NCI-H69 (cell line): ENCODE results near the gene AP2B1.

ENCODE experiments used
- DNase-seq: peaks from one replicate; lab custom pipeline; 2025; lab: John Stamatoyannopoulos, UW

The AP2B1 gene

DNA sequence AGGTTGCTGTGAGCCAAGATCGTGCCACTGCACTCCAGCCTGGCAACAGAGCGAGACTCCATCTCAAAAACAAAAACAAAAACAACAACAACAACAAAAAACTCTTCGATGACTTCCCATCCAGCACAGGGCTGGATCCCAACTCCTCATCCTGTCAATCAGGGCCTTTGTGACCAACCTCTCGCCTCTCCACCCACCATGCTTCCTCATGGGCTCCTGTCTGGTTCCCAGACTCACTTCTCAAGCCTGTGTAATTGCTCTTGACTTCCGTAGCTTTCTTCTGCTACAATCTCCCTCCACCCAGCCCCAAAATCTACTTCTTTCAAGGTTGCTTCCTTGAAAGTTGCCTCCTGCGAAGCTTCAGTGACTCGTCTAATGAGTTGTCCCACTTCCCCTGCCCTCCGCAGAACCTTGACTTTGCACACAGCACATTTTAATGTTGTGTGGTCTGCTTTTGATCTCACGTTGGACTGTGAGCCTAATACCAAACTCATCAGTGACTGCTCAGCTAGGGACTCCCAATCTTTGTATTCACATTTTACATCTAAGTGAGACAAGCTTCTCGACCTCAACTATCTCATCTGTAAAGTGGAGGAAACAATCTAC, 143.4 kb downstream of the AP2B1 start:
- DNase-seq, result no peak

DNA sequence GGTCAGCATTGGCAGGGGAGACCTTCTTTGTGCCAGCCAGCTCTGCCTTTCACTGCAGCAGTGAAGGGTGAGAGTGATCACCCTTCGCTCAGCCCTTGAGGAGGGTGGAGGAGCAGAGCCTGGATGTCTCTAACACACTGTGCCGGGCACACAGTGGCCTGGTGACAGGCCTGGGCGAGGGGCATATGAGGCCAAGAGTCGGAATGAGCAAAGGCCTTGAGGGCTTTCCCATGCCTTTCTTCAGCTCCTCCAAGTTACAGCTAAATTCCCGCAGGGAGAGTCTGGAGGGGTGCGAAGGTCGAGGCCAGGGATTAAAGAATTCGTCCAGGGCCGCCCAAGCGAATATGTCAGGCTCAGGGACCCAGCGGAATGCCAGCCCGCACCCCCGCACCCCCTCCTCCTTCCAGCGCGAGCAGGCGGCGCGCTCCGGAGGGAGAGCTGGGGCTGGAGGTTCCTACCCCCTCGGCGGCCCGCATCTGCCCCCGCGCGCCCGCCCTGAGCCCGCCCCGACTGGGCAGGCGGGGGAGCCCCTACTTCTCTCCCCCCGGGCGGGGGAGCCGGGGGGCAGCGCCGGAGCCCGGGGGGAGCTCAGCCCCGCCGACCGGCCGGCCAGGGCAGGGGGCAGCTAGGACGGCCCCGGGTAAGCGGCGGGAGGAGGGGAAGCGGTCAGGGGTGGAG, 144.3 kb downstream of the AP2B1 start, which contains the start of gene RASL10B:
RASL10B (plus strand) TSS at position 401 of the 678 bp plus-strand sequence. CDS start 3,546 bp downstream, outside the sequence.
- DNase-seq, result peak; percentile 86

DNA sequence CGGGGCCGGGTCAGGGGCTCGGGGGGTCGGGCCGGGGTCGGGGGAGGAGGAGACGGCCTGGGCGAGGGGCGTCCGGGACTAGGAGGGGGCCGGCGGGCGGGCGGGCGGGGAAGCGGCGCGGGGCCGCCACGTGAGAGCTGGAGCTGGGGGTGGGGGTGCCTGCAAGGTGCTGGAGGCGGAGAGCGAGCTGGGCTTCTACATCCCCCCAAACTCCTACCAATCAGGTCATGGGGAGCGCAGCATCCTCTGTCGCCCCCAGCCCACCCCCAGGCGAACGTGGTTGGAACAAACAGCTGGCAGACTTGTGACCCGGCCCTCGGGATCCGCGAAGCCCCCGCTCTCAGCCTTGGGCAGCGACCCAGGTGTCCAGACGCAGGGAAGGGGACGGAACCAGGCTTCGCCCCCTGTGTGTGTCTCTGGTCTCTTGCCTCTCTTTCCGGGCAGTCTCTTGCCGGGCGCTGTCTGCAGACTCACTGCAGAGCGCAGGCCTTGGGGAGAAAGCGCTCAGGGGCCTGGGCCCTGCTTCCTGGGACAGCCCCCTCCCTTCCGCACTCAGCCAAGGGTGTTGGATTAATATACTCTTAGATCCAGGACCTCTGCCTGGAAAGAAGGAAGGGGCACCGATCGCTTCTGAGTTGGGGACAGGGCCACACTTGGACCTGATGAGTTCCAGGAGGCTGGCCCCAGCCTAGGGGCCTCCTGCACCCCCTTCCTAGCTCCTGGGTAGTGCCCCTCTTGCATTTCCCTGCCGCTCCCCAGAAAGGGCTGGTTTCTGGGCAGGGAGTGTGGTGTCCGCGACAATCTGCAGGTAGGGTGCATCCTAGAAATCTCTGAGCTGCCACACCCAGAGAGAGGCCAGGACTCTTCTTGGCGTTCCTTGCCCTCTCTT, 145.0 kb downstream of the AP2B1 start:
- DNase-seq, result peak; percentile 66

DNA sequence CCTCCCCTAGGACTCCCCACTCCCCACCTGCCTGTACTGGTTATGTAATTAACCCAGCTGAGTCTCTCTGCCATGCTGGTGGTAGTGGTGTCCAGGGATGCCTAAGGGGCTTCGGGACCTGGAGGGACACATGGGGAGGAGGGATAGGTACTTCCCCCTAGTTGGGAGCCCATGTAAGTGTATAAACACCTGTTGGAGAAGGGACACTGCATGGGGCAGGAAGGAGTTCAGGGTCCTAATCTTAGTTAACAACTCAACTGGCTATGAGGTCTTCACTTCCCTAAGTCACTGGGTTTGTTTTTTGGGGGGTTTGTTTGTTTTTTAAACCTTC, 145.6 kb downstream of the AP2B1 start:
- peak; percentile 40 for DNase-seq

DNA sequence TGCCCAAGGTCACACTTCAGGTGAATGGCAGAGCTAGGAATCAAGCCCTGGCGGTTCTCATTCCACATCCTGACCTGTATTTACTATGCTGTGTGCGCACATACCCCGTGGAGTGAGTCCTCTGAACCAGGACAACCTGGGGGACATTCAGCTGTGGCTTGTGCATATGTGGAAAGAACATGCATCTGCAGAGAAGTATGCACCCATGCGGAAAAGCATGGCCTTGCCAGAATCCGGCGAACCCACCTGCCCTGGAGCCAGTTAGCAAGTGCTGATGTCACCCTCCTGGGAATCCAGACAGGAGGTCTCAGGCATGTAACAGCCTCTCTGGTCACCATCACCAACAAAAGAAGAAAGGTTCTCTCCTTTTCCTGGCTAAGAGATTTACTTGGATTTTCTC, 146.2 kb downstream of the AP2B1 start:
- DNase-seq, result peak; percentile 15

DNA sequence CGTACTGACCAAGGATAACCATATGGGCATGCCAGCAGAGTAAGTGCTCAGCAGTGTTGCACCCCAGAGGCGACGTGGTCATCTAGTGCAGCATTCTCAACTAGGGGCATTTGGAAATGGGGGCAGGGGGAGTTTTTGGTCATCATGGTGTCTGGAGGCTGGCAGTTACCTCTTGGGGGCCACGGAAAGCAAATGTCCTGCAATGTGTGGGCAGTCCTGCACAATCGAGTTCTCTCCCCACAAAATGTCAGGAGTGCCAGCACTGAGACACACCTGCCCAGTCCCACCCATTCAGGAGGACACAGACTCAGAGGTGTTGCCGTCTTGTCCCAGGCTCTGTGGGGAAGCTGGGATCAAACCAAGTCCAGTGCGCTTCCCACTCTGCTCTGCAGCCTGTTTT, 147.3 kb downstream of the AP2B1 start:
- DNase-seq, result no peak

DNA sequence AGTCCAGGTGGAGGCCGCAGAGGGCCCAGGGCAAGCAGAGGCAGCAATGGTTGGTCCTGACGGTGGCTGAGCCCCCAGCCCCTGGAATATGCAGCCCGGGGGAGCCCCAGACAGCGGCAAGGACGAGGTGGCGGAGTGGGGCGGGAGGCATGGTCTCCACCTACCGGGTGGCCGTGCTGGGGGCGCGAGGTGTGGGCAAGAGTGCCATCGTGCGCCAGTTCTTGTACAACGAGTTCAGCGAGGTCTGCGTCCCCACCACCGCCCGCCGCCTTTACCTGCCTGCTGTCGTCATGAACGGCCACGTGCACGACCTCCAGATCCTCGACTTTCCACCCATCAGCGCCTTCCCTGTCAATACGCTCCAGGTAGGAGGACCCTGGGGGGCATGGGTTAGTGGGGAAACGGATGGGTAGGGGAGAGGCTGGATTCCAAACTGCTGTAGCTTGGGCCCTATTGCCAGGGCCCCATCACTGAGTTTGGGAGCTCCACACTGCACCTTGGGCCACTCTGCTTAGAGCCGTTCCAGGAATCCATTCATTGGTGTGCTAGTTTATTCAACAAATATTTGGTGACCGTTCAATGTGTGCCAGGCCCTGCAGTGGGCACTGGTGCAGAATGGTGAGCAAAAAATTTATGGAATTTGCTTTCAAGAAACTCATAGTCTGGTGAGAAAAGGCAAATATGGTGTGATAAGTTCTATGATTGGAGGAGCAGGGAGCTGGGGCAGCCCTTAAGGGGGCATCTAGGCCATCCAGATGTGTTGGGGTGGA, 148.1 kb downstream of the AP2B1 start:
- no peak for DNase-seq

DNA sequence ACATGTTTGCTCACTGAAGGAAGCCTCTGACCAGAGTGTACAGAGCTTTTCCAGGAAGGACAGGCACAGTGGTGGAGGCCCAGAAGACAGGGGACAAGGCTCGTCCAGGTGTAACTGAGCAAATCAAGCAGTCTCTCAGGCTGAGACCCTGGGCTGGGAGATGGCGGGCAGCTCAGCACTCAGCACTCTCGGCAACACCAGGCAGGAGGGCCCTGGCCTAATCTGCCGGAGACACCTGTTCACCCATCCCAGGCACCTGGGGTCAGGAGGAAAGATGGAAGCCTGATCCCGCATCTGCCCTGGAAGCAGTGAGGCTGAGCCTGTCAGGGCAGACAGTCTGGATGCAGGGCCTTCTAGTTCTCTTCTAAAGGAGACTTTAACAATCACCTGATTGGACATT, 149.1 kb downstream of the AP2B1 start:
- no peak for DNase-seq

DNA sequence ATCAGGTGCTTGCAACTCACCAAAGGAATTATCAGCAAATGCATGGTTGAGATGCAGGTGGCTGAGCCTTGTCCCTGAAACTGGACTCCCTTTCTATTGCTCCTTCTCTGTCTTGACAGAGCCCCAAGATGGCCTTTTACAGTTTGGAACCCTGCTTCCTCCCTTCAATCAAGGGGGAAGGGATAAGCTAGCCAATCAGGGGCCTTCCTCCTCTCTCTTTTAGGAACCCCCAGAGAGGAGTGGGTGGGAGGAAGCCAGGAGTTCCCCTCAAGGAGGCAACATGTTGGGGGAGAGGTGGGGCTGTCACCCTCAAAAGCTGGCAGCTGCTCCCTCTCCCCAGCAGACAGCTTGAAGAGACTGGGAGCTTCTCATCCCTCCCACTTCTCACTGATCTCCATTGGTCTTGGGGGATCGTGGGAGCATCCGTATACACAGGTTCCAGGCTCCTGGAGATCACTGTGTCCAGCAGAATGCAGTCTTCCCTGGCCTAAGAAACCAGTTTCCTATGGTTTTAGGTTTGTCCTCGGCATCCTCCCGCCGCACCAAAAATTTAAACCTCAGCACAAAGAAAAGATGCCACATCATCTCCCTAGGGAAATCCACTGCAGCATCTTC, 151.5 kb downstream of the AP2B1 start:
- no peak for DNase-seq

DNA sequence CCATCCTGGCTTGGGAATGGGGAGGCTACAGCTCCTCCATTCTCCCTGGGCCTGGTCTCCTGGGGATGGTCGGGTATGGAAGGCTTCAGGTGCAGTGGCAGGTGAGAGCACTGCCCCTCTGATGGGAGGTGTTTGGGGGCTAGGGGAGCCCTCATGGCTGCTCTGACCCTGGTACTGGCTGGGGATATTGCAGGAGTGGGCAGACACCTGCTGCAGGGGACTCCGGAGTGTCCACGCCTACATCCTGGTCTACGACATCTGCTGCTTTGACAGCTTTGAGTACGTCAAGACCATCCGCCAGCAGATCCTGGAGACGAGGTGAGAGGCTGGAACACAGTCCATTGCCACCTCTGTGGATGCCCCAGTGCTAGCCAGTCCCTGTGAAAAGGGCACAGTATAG, 153.1 kb downstream of the AP2B1 start:
- no peak for DNase-seq

DNA sequence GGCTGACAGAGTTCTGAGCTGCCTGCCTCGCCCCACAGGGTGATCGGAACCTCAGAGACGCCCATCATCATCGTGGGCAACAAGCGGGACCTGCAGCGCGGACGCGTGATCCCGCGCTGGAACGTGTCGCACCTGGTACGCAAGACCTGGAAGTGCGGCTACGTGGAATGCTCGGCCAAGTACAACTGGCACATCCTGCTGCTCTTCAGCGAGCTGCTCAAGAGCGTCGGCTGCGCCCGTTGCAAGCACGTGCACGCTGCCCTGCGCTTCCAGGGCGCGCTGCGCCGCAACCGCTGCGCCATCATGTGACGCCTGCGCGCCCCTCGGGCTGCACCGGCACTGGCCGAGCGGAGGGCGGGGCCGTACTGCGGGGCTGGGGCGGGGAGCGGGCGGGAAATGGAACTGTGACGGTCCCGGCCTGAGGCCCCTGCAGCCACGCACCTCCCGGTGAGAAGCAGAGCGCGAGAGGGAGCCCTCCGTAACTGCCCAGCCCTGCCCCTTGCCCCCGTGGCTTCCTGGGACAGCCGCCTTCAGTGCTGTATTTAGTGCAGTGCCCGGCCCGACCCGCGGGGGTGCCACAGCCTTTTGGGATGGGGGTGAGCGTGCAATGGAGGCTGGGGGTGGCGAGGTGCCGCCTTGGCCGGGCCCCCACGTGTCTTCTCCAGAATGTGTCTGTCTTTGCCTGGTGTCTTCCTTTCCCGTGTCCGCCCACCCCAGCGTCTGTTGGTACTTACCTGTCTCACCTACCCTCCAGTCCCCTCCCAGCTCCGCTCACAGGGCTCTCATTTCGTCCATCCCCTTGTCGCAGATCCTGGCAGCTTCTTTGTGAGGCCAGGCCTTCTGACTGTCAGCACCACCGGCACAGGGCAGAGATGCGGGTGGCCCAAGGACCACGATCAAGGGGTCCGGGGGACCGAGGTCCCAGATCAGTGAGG, 154.1 kb downstream of the AP2B1 start:
- peak; percentile 87 for DNase-seq

DNA sequence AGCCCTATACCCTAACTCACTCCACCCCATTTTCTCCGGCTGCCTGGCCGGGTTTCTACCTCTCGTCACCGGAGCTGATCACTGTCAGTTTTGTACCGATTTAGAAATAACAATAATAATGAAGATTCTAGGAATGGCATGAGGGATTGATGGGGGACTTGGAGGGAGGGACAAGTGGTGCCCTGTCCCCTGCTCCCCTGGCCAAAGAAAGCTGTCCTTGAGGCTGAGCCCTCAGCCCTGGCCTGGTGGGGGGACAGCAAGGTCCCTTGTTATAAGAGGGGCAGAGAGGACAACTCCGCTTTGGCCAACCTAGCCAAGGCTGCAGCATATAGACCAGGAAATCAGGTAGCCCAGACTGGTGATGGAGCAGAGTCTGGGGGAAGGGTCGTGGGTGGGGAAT, 155.4 kb downstream of the AP2B1 start:
- no peak for DNase-seq

DNA sequence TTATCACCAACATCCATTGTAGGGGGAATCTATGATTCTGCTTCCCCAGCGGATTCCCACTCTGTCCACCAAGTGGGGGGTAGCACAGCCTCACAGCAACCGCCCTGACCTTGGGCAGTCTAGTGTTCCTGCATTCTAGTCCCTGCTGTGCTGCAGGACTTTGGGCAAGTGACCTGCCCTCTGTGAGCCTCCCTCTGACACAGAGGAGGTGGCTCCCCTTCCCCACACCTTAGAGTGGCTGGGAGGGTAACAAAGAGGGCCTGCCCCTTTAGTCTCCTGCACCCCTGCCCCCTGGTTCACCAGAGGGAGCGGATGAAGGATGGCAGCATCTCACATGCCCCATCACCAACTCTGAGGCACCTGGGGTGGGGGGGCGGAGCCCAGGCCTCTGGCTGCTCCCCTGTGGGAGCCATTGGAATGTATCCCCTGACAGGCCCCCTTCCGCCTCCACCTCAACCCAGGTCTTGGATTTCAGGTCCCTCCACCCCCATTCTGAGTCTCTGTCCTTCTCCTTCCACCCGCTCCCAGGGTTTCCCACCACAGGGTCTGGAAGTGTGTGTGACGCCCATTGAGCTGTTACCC, 155.9 kb downstream of the AP2B1 start:
- DNase-seq, result no peak

DNA sequence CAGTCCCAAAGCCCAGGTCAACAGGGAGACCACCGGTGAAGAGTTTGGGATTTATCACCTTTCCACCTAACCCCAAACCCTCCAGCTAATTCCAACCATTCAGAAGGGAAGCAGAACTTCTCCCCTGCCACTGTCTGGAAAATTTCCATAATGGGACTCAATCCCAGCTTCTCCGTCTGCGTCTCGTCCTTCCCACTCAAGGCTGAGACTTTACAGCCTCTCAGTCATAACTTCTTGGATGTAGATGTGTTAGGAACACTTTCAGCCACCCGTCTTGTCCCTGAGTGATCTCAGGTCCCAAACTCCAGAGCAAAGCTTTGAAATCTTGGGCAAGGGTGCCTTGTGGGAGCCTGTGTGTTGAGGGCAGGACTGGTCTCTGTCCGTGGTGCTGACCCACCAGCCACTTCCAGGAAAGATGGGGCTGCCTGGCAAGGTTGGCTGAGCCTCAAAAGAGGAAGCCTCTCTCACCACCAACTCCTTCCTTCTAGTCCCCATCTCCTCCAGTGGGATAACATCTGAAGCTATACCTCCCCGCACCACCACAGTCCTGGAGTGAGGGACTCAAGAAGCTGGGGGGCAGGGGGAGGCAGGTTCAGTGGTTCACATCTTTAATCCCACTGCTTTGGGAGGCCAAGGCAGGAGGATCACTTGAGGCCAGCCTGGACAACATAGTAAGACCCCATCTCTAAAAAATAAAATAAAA, 156.7 kb downstream of the AP2B1 start:
- DNase-seq, result peak; percentile 23

DNA sequence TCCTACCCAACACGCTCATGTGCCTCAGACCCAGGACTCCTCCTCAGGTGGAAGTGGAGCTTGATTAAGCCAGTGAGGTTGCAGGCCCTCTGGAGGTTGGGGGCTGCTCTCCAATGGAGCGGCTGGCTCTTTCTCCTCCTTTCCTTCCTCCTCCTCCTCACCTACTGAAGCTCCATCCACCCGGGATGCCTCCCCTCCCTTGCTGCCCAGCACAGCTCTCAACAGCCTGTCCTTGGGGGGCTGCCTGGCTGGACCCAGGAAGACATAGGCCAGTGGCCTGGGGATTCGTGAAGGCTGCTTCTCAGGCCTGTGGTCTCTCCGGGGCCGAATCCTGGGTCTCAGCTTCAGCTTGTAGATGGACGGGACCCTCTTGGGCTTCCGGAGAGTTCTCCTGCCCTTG, 157.7 kb downstream of the AP2B1 start:
- DNase-seq, result no peak

DNA sequence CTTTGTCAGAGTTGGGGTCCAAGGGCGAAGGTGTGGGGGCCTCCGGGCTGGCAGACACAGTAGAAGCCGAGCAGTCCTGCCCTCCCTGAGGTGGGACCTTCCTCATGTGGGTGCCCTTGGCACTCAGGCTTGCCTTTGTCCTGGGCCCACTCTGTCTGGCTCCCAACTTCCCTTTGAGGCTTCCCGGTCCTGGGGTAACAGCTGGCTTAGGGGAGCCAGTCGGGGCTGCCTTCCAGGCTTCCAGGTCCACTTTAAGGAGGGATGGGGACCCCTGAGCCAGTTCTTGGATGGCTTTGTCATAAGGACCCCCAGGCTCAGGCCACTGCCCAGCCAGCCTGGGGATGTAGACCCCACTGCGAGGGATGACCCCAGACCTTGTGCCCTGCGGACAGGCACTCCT, 158.1 kb downstream of the AP2B1 start:
- no peak for DNase-seq

DNA sequence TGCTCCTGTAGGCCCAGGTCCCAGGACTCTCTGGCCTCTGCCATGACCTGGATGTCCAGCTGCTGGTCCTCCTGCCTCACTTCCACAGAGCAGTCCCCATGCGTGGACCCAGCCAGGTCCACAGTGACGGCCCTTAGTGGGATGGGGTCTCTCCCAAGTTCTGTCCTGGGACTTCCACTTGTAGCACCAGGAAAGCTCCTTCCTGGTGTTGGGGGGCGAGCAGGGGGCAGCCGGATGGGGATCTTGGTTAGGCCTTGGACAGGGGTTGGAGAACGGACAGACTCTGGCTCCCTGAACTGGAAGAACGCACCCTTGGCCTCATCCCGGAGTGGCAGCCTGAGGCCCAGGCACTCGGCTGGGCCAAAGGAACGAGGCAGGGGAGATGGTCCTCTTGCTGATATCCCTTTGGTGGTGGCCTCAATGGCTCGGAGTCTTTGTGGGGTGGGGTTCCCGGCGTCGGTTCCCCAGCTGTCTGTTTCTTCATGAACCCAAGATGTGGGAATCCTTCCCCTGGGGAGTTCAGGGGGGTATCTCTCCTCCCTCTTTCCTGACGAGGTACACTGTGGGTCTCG, 158.7 kb downstream of the AP2B1 start:
- DNase-seq, result no peak

DNA sequence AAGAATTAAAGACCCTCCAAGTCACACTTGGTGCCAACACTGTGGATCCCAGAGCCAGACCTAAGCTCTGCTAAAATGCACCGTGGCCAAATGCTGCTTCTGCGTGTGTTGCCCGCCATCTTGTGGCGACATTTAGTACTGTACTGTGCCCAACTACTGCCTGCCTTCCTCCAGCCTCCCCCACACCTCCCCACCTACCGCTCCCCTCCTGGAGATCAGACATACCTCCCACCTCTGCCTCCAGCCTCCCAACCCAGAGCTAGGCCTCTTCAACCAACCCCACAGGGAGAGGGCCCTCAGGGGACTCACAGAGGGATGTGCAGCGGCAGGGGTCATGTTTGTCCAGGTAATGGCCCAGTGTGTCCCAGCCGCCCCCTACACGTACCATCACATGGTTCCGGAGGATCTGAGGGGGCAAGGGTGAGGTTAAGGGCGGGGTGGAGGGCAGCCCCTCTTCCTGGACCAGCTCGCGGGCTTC, 160.5 kb downstream of the AP2B1 start:
- peak; percentile 88 for DNase-seq

DNA sequence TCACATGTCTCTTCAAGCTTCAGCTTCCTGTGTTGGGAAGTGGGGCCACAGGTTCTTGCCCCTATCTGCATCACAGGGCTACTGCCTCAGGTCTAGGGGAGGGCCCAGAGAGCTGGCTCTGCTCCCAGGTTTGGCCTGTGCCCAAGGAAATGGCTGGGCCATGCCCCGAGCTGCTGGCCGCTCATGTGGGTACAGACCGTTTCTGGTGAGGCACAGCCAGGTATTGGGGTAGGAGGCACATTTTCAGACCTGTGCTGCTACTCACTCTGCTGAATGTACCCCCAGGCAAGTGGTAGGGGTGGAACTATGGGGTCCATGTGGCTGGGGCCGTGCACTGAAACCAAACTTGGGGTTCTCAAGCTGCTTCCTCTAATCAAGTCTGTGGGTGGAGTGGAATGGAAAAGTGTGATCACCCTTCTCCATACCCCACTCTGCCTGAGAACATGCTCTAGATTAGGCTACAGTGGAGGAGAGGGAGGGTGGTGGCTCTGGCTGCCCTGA, 161.3 kb downstream of the AP2B1 start:
- peak; percentile 58 for DNase-seq
